UCSD-AML1 (cell line): ENCODE measurements around the gene ABCA2.
"Not testable (repeated sequence)": the region's sequence is repeated elsewhere in the genome, so short reads cannot be mapped to it uniquely, and the experiment has no call there.

Experiments used
- DNase-seq: peaks from one replicate; lab custom pipeline; 2025; ENCODE audit not compliant: unreplicated experiment; lab: John Stamatoyannopoulos, UW

ABCA2 gene

GRCh38 chr9:137046088-137046787 is 18.2 kb upstream of the ABCA2 start, which contains the start of gene NPDC1:
TSS of gene NPDC1 (minus strand) at chr9:137046177. CDS start at chr9:137045989, 188 bp downstream.
- DNase-seq: peak; percentile 84

- DNase-seq: peak; percentile 39
These were observed 17.5 kb upstream of the ABCA2 start for GRCh38 chr9:137045294-137046087.

GRCh38 chr9:137044502-137045177 is 16.6 kb upstream of the ABCA2 start:
- peak; percentile 66 for DNase-seq

- no peak for DNase-seq
These were observed 16.0 kb upstream of the ABCA2 start for GRCh38 chr9:137044037-137044436.

GRCh38 chr9:137042751-137043727 is 15.0 kb upstream of the ABCA2 start:
- no peak for DNase-seq

GRCh38 chr9:137041124-137041523 is 13.1 kb upstream of the ABCA2 start:
- DNase-seq: peak; percentile 19

- DNase-seq: no peak
These were observed 12.5 kb upstream of the ABCA2 start for GRCh38 chr9:137040568-137040967.

- no peak for DNase-seq
These were observed 11.8 kb upstream of the ABCA2 start for GRCh38 chr9:137039611-137040366.

GRCh38 chr9:137038916-137039315 is 10.9 kb upstream of the ABCA2 start:
- no peak for DNase-seq

- no peak for DNase-seq
These were observed 9.4 kb upstream of the ABCA2 start for GRCh38 chr9:137037483-137037882.

GRCh38 chr9:137037035-137037434 is 9.0 kb upstream of the ABCA2 start:
- no peak for DNase-seq

GRCh38 chr9:137035937-137036336 is 7.9 kb upstream of the ABCA2 start:
- DNase-seq: no peak

GRCh38 chr9:137035507-137035834 is 7.4 kb upstream of the ABCA2 start:
- DNase-seq: no peak

GRCh38 chr9:137034709-137035506 is 6.9 kb upstream of the ABCA2 start:
- DNase-seq: peak; percentile 82

- peak; percentile 47 for DNase-seq
These were observed 6.1 kb upstream of the ABCA2 start for GRCh38 chr9:137034039-137034708.

- not testable (repeated sequence) for DNase-seq
These were observed 5.4 kb upstream of the ABCA2 start for GRCh38 chr9:137033481-137033880.

- peak; percentile 69 for DNase-seq
These were observed 4.8 kb upstream of the ABCA2 start for GRCh38 chr9:137032858-137033257.

- DNase-seq: peak; percentile 64
These were observed 4.0 kb upstream of the ABCA2 start, which contains the start of gene FUT7 for GRCh38 chr9:137031904-137032640. TSS of gene FUT7 (minus strand) at chr9:137032088. CDS start at chr9:137031991, 97 bp downstream.
